OCI-LY3 (cell line): Measurements from ENCODE around the gene SLC12A8.

Experiments
- EZH2phosphoT487 ChIP-seq: fragments of 200-600 bp; shearing (Covaris generic); IDR thresholded peaks from 2 replicates; pipeline ENCODE4 v1.6.1; 2018; ENCODE audit warnings: antibody characterized with exemption, mixed run types, low read depth
- TF ChIP-seq, protein P1 (sequence below): fragments of 200-600, 300-600 bp; sonication (generic); IDR thresholded peaks from 2 replicates; pipeline ENCODE4 v1.5.1; 2014; ENCODE audit warnings: antibody characterized with exemption, low read length, low read depth

DNA sequence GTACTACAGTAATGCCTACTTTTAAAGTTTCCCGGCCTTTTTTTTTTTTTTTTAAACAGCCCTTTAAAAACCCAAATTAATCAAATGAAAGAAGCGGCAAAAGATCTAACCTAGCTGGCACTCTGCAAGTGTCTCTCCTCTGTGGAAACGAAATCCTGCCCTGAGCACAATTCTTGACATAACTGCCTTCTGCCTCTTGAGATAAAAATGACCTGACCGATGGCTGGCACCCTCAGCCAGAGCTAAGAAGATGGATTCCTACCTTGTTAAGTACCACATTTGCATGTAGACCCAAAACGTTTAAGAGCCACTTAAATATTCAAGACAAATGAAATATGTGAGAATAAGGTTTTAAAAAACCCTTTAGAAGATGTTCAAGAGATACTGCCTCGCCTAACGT is 16.6 kb upstream of the SLC12A8 start:
- TF ChIP-seq, protein P1, sequence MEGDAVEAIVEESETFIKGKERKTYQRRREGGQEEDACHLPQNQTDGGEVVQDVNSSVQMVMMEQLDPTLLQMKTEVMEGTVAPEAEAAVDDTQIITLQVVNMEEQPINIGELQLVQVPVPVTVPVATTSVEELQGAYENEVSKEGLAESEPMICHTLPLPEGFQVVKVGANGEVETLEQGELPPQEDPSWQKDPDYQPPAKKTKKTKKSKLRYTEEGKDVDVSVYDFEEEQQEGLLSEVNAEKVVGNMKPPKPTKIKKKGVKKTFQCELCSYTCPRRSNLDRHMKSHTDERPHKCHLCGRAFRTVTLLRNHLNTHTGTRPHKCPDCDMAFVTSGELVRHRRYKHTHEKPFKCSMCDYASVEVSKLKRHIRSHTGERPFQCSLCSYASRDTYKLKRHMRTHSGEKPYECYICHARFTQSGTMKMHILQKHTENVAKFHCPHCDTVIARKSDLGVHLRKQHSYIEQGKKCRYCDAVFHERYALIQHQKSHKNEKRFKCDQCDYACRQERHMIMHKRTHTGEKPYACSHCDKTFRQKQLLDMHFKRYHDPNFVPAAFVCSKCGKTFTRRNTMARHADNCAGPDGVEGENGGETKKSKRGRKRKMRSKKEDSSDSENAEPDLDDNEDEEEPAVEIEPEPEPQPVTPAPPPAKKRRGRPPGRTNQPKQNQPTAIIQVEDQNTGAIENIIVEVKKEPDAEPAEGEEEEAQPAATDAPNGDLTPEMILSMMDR: no peak
- TF ChIP-seq EZH2phosphoT487: no peak
